ENCODE results near the gene BANF2. TPM values are rescaled to one million over a fixed set of nuclear protein-coding genes. Genes with fewer than 3 reads are reported as not detected.
A peak's percentile ranks its signal among the peaks of the same experiment; 100 is the strongest.

BANF2 gene
- total and polyA plus RNA-seq, 2 of the 13 experiments (the other 11 are each of a cell fraction or from before 2014, with no cell fraction given), result 0.35 TPM; not detected in 1

- TF ChIP-seq ZNF263 (CRISPR knock-in tag; IDR thresholded peaks at IDR 0.05) (0 out of 2 replicates have a peak, but pooled peaks have one; percentile 10), ISX (CRISPR knock-in tag; conservative IDR thresholded peaks at IDR 0.05) (no peak), ZNF20 (CRISPR knock-in tag; IDR thresholded peaks at IDR 0.05) (no peak), CEBPZ (IDR thresholded peaks at IDR 0.05; ENCODE audit: low read length) (no peak), ZNF7 (CRISPR knock-in tag; IDR thresholded peaks at IDR 0.05) (no peak), KMT2A (CRISPR knock-in tag; IDR thresholded peaks at IDR 0.05) (peak; percentile 3; the same call in 1 of the 2 replicates), TSC22D2 (CRISPR knock-in tag; IDR thresholded peaks at IDR 0.05; ENCODE audit: borderline replicate concordance) (no peak), MATR3 (CRISPR knock-in tag; IDR thresholded peaks at IDR 0.05) (no peak), BORCS8-MEF2B (CRISPR knock-in tag; IDR thresholded peaks at IDR 0.05) (no peak), SUZ12 (IDR thresholded peaks at IDR 0.05; ENCODE audit: low read depth, low read length) (no peak), ZNF616 (CRISPR knock-in tag; IDR thresholded peaks at IDR 0.05; ENCODE audit: low read depth) (no peak), PTBP1 (IDR thresholded peaks at IDR 0.05; ENCODE audit: low read depth, low read length, poor library complexity, severe bottlenecking) (no peak), NR0B2 (CRISPR knock-in tag; IDR thresholded peaks at IDR 0.05) (no peak), ATF2 (CRISPR knock-in tag; IDR thresholded peaks at IDR 0.05) (no peak), ZSCAN12 (CRISPR knock-in tag; IDR thresholded peaks at IDR 0.05) (no peak), MEF2D (CRISPR knock-in tag; IDR thresholded peaks at IDR 0.05) (no peak; the same call in 1 of the 2 replicates), UBTF (CRISPR knock-in tag; IDR thresholded peaks at IDR 0.05) (no peak), NRL (CRISPR knock-in tag; IDR thresholded peaks at IDR 0.05; ENCODE audit: borderline replicate concordance) (no peak), RORA (CRISPR knock-in tag; IDR thresholded peaks at IDR 0.05) (no peak), GPN1 (CRISPR knock-in tag; IDR thresholded peaks at IDR 0.05; ENCODE audit: borderline replicate concordance) (no peak), ZNF704 (CRISPR knock-in tag; IDR thresholded peaks at IDR 0.05; ENCODE audit: borderline replicate concordance) (no peak), ZNF564 (CRISPR knock-in tag; IDR thresholded peaks at IDR 0.05) (no peak), RXRA (CRISPR knock-in tag; IDR thresholded peaks at IDR 0.05) (0 out of 2 replicates have a peak, but pooled peaks have one; percentile 7), ELF3 (CRISPR knock-in tag; IDR thresholded peaks at IDR 0.05) (no peak)
These were observed 16.9 kb upstream of the BANF2 start (continued) for GRCh38 chr20:17682889-17683198.

All from HepG2 (cell line).